Esophagus muscularis mucosa (tissue), 4 donors: ENCODE results near the gene MAMDC4. TPM values are rescaled to one million over a fixed set of nuclear protein-coding genes. Genes with fewer than 3 reads are reported as not detected.

Source experiments
- DNase-seq: peaks from one replicate; pipeline ENCODE4 v3.0.0-alpha.2; 2017; ENCODE audit errors: extremely low spot score
- H3K27ac ChIP-seq, 4 donors: fragments of 200-600 bp; sonication (generic); replicated peaks in 1 of 4; 1 replicate in 3 of 4; 2 replicates in 1 of 4; pipeline ENCODE4 v1.5.1; 2016 to 2019; ENCODE audit warnings: mild to moderate bottlenecking in 1 of 4
- H3K27me3 ChIP-seq, 4 donors: fragments of 200-600 bp; sonication (generic); one replicate each; pipeline versions ENCODE4 v1.5.1 to v1.6.0; 2016 to 2019
- H3K36me3 ChIP-seq, 4 donors: fragments of 200-600 bp; sonication (generic); one replicate each; pipeline ENCODE4 v1.5.1; 2016 to 2019
- H3K4me1 ChIP-seq, 4 donors: fragments of 200-600 bp; sonication (generic); one replicate each; pipeline ENCODE4 v1.5.1; 2016 to 2019
- H3K4me3 ChIP-seq, 4 donors: fragments of 200-600 bp; sonication (generic); 1 replicate in 2 of 4; 2 replicates in 2 of 4; pipeline ENCODE4 v1.5.1; 2016 to 2019; ENCODE audit warnings: mild to moderate bottlenecking in 4 of 4, moderate library complexity in 1 of 4
- H3K9me3 ChIP-seq, 4 donors: fragments of 200-600 bp; sonication (generic); 1 replicate in 3 of 4; 2 replicates in 1 of 4; pipeline ENCODE4 v1.5.1; 2016 to 2019
- EP300 ChIP-seq: sonication (generic); formaldehyde crosslinking; IDR thresholded peaks from one replicate; pipeline ENCODE4 v1.6.1; 2017; ENCODE audit warnings: antibody characterized with exemption
- POLR2A ChIP-seq: fragments of 450-650 bp; IDR thresholded peaks from one replicate; pipeline ENCODE4 v1.6.1; 2017; ENCODE audit warnings: antibody characterized with exemption, moderate library complexity, mild to moderate bottlenecking, low read depth
- POLR2AphosphoS5 ChIP-seq, 2 donors: sonication (generic); formaldehyde crosslinking; IDR thresholded peaks; one replicate each; pipeline ENCODE4 v1.6.1; 2017; ENCODE audit warnings: antibody characterized with exemption in 2 of 2
- WGBS: methylation state at CpG from one replicate; pipeline ENCODE4 v1.1.5; 2018; 5-methylcytosine and 5-hydroxymethylcytosine counted together
- intact Hi-C: fragments of 100-400 bp; cut with DNase I; formaldehyde crosslinking; loops from one replicate; pipeline ENCODE4 v1.15.1; 2023
- total RNA-seq, 4 donors: library from RNA; depleted of rRNA; stranded (reverse); fragments of >200 nt; gene quantifications; one replicate each; pipeline versions ENCODE4 v1.1.0 to v1.2.1, GENCODE V29; 2016
- TF ChIP-seq, protein P1 (sequence below), 3 experiments: fragments of 200-600 bp in 2 of 3; fragments of 450-650 bp in 1 of 3; sonication (generic) in 2 of 3; IDR thresholded peaks; one replicate each; pipeline ENCODE4 v1.5.1; 2017 to 2019; ENCODE audit warnings: antibody characterized with exemption in 3 of 3, mild to moderate bottlenecking in 2 of 3, moderate library complexity in 1 of 3

Gene MAMDC4
- total RNA-seq, 4 donors from 2014 or later, result 1.7 to 4.7 (median 2.1) TPM

DNA sequence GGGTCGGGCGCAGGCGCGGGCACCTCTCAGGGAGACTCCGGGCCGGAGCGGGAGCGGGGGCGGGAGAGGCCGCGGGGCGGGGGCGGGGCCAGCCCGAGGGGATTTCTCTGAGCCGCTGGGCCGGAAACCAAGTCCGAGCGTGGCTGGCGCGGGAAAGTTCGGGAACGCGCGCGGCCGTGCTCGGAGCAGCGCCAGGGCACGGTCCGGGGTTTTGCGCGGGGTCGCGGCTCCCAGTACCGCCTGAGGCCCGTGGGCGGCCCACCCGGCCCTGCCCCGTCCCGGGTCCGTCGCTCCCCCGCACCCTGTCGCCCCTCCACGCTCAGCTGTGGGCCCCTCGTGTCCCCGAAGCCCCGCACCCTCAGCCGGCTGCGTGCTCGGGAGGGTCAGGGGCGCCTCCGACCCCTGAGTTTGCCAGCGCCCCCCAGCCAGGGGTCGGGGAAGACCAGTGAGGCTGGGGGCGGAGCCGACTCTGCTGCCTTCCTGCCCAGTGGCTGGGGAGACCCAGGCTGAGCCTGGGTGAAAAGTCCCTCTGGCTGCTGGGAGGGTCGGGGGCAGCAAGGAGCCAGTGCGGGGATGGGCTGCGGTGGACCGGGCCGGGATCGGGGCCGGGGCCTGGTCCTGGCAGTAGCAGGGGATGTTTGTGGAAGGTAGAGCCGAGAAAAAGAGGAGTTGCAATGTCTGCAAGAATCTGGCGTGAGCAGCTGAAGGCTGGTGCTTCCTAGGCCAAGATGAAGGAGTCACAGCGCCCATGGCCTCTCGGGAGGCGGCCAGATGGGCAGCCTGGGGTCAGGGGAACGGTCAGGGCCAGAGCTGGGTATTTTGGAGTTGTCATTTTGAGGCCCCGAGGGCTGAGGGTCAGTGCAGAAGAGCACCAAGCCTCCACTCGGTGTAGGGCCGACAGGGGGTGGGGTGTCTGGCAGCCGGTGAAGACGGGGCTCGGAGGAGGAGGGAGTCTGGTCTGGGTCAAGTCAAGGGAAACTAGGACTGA lies 34.8 kb downstream of the MAMDC4 start:
- Histone ChIP-seq H3K4me3 (peak overlapping the region; percentile 76 to 97 (median 84)), H3K36me3 (peaks cover 0 to 22% (median 14%) of the 10 kb centered on the region in 4 donors), H3K4me1 (peaks cover 25 to 37% (median 34%) of the 10 kb centered on the region in 4 donors), H3K27ac (peak overlapping the region; percentile 73 to 86 (median 84)), H3K9me3 (no peaks in the 10 kb centered on the region), H3K27me3 (no peaks in the 10 kb centered on the region)
- WGBS, result 2% methylated on average over 20 of the region's 76 CpGs
- DNase-seq, result no peak
- TF ChIP-seq POLR2A (no peak), POLR2AphosphoS5 (IDR thresholded peaks at IDR 0.05) (no peak), EP300 (no peak)
- TF ChIP-seq, protein P1, sequence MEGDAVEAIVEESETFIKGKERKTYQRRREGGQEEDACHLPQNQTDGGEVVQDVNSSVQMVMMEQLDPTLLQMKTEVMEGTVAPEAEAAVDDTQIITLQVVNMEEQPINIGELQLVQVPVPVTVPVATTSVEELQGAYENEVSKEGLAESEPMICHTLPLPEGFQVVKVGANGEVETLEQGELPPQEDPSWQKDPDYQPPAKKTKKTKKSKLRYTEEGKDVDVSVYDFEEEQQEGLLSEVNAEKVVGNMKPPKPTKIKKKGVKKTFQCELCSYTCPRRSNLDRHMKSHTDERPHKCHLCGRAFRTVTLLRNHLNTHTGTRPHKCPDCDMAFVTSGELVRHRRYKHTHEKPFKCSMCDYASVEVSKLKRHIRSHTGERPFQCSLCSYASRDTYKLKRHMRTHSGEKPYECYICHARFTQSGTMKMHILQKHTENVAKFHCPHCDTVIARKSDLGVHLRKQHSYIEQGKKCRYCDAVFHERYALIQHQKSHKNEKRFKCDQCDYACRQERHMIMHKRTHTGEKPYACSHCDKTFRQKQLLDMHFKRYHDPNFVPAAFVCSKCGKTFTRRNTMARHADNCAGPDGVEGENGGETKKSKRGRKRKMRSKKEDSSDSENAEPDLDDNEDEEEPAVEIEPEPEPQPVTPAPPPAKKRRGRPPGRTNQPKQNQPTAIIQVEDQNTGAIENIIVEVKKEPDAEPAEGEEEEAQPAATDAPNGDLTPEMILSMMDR (IDR thresholded peaks at IDR 0.05), result no peak
- intact Hi-C loops, result no loop called here

DNA sequence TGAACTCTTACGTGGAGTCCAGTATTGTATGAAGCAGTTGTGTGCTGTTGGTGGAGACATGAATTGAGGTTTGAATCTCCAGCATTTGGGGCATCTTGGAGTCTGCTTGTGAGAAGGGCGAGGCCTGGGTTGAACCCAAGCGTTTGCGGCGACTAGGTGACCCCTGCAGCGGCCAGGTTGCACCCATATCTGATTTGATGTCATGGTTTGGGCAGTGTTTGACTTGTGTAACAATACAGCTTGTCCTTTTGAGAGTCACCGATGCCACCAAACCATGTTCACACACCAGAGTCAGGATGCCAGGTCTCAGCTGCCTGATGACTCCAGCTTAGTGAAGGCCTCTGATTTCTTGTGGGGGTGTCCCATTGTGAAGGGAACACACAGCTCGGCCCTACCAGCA lies 36.3 kb downstream of the MAMDC4 start:
- Histone ChIP-seq H3K4me3 (no peak overlapping the region), H3K36me3 (peaks cover 0 to 31% (median 21%) of the 10 kb centered on the region in 4 donors), H3K4me1 (peaks cover 15 to 25% (median 22%) of the 10 kb centered on the region in 4 donors), H3K27me3 (no peaks in the 10 kb centered on the region), H3K9me3 (no peaks in the 10 kb centered on the region), H3K27ac (no peak overlapping the region)
- intact Hi-C loops, result no loop called here
- WGBS, result 69% methylated on average over 4 of the region's 8 CpGs
- TF ChIP-seq EP300, result no peak
- TF ChIP-seq POLR2AphosphoS5 (IDR thresholded peaks at IDR 0.05), result no peak
- TF ChIP-seq POLR2A, result no peak
- TF ChIP-seq, protein P1 (IDR thresholded peaks at IDR 0.05), result no peak
- no peak for DNase-seq

DNA sequence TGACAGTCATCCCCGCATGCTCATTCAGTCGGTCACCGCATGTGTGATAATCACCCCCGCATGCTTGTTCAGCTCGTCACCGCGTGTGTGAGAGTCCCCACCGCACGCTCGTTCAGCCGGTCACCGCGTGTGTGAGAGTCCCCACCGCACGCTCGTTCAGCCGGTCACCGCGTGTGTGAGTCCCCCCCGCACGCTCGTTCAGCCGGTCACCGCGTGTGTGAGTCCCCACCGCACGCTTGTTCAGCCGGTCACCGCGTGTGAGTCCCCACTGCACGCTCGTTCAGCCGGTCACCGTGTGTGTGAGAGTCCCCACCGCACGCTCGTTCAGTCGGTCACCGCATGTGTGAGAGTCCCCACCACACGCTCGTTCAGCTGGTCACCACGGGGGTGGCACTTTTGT lies 37.7 kb downstream of the MAMDC4 start:
- H3K4me1 ChIP-seq, result peaks cover 15 to 25% (median 22%) of the 10 kb centered on the region in 4 donors
- H3K27me3 ChIP-seq, result no peaks in the 10 kb centered on the region
- TF ChIP-seq EP300 (no peak), POLR2AphosphoS5 (IDR thresholded peaks at IDR 0.05) (no peak), POLR2A (no peak)
- TF ChIP-seq, protein P1 (IDR thresholded peaks at IDR 0.05), result no peak
- intact Hi-C loops, result no loop called here
- 94% methylated on average over 42 of the region's 42 CpGs for WGBS
- no peaks in the 10 kb centered on the region for H3K9me3 ChIP-seq
- no peak overlapping the region for H3K27ac ChIP-seq
- peaks cover 0 to 39% (median 28%) of the 10 kb centered on the region in 4 donors for H3K36me3 ChIP-seq
- H3K4me3 ChIP-seq, result no peak overlapping the region
- DNase-seq, result no peak

DNA sequence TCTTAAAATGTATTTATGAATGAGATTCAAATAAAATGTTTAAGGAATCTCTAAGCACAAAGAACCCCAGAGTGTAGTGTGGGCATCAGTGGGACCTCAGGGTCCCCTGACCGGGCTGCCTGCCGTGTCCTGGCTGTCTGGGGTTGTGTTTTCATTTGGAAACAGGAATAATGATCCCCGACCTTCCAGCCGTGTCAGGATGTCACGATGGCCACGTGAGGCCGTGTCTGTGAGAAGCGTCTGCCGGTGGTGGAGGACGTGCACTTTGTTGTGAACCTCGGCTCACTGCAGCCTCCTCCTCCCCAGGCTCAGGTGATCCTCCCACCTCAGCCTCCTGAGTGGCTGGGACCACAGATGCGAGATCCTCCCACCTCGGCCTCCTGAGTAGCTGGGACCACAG lies 38.5 kb downstream of the MAMDC4 start:
- 78% methylated on average over 13 of the region's 13 CpGs for WGBS
- H3K9me3 ChIP-seq, result no peaks in the 10 kb centered on the region
- no peak for DNase-seq
- H3K4me1 ChIP-seq, result peaks cover 13 to 19% (median 17%) of the 10 kb centered on the region in 4 donors
- intact Hi-C loops, result no loop called here
- no peak overlapping the region for H3K27ac ChIP-seq
- TF ChIP-seq, protein P1 (IDR thresholded peaks at IDR 0.05), result no peak
- TF ChIP-seq POLR2A (no peak), EP300 (no peak), POLR2AphosphoS5 (IDR thresholded peaks at IDR 0.05) (no peak)
- H3K36me3 ChIP-seq, result peaks cover 0 to 43% (median 34%) of the 10 kb centered on the region in 4 donors
- no peaks in the 10 kb centered on the region for H3K27me3 ChIP-seq
- no peak overlapping the region for H3K4me3 ChIP-seq
